B cell (primary cell): ENCODE results near the gene ACER1. TPM values are rescaled to one million over a fixed set of nuclear protein-coding genes. Genes with fewer than 3 reads are reported as not detected.

ENCODE experiments used
- ATAC-seq: fragments of 200-7000 bp; cut with Tn5 transposase; one replicate; pipeline ENCODE4 v1.10.0; 2021; ENCODE audit warnings: low read depth, mild to moderate bottlenecking, moderate number of reproducible peaks, moderate library complexity
- CTCF ChIA-PET: fragments of 350-600 bp; sonication (Branson Sonifier 250); formaldehyde crosslinking; loops from one replicate; lab custom pipeline; 2021; ENCODE audit warnings: antibody characterized with exemption, inconsistent platforms; lab: Charles Lee
- POLR2A ChIA-PET: fragments of 350-600 bp; sonication (Branson Sonifier 250); formaldehyde crosslinking; loops from one replicate; lab custom pipeline; 2021; ENCODE audit warnings: antibody characterized with exemption; lab: Charles Lee
- DNase-seq: peaks from one replicate; pipeline ENCODE4 v3.0.0; 2013
- H2AFZ ChIP-seq: 2 replicates; pipeline ENCODE4 v1.6.1; 2012; ENCODE audit warnings: mild to moderate bottlenecking, low read depth, low read length; ENCODE audit not compliant: insufficient read depth, poor library complexity, severe bottlenecking
- H3K27ac ChIP-seq, 2 donors: 1 replicate in 1 of 2; 2 replicates in 1 of 2; pipeline ENCODE4 v1.5.1; 2012 to 2013; ENCODE audit warnings: low read length in 2 of 2, mild to moderate bottlenecking in 2 of 2, moderate library complexity in 1 of 2
- H3K27me3 ChIP-seq, 4 experiments: fragments of 200-600 bp in 1 of 4; sonication (generic) in 1 of 4; replicated peaks in 1 of 4; 1 replicate in 2 of 4; 2 replicates in 2 of 4; pipeline versions ENCODE4 v1.6.1 to v1.7.0; 2013 to 2016; ENCODE audit warnings: low read length in 3 of 4, mild to moderate bottlenecking in 2 of 4, mixed read lengths in 1 of 4, moderate library complexity in 1 of 4; ENCODE audit not compliant: insufficient read depth in 4 of 4, control insufficient read depth in 3 of 4; ENCODE audit errors: control extremely low read depth in 1 of 4
- H3K36me3 ChIP-seq, 2 experiments: replicated peaks in 1 of 2; 1 replicate in 1 of 2; 2 replicates in 1 of 2; pipeline versions ENCODE4 v1.6.1 to v1.7.1; 2013; ENCODE audit warnings: low read length in 1 of 2; ENCODE audit not compliant: insufficient read depth in 2 of 2, control insufficient read depth in 1 of 2; ENCODE audit errors: control extremely low read depth in 1 of 2, extremely low read depth in 1 of 2
- H3K4me1 ChIP-seq, 2 donors: fragments of 200-600 bp in 1 of 2; sonication (generic) in 1 of 2; 1 replicate in 1 of 2; 2 replicates in 1 of 2; pipeline versions ENCODE4 v1.5.1 to v1.6.1; 2013 to 2017; ENCODE audit warnings: low read length in 2 of 2; ENCODE audit not compliant: control insufficient read depth in 2 of 2, insufficient read depth in 2 of 2
- H3K4me2 ChIP-seq: replicated peaks from 2 replicates; pipeline ENCODE3; 2012; ENCODE audit warnings: mild to moderate bottlenecking, low read depth, low read length; ENCODE audit not compliant: poor library complexity, severe bottlenecking
- H3K4me3 ChIP-seq, 5 experiments: fragments of 200-600 bp in 1 of 5; sonication (generic) in 1 of 5; 1 replicate in 3 of 5; 2 replicates in 2 of 5; pipeline versions ENCODE4 v1.5.1 to v1.7.0; 2011 to 2016; ENCODE audit warnings: low read length in 4 of 5, mild to moderate bottlenecking in 4 of 5, low read depth in 2 of 5, control low read depth in 1 of 5, moderate library complexity in 1 of 5; ENCODE audit not compliant: insufficient read depth in 1 of 5; ENCODE audit errors: control extremely low read depth in 1 of 5, extremely low read depth in 1 of 5
- H3K79me2 ChIP-seq: fragments of 200-600 bp; sonication (generic); one replicate; pipeline ENCODE4 v1.6.0; 2016; ENCODE audit warnings: low read length; ENCODE audit not compliant: control insufficient read depth, insufficient read depth
- H3K9ac ChIP-seq: fragments of 200-600 bp; sonication (generic); 2 replicates; pipeline ENCODE4 v1.6.1; 2017; ENCODE audit warnings: mild to moderate bottlenecking, low read length, moderate library complexity
- H3K9me3 ChIP-seq, 3 donors: one replicate each; pipeline versions ENCODE4 v1.6.1 to v1.7.1; 2013; ENCODE audit warnings: low read length in 2 of 3; ENCODE audit not compliant: control insufficient read depth in 2 of 3, insufficient read depth in 1 of 3; ENCODE audit errors: control extremely low read depth in 1 of 3
- H4K20me1 ChIP-seq: 2 replicates; pipeline ENCODE4 v1.6.0; 2012; ENCODE audit warnings: mild to moderate bottlenecking, low read length; ENCODE audit not compliant: insufficient read depth, control insufficient read depth, poor library complexity, severe bottlenecking
- H3K27ac Mint-ChIP-seq: one replicate; pipeline ENCODE4 v1.8.0; 2021; ENCODE audit warnings: mixed read lengths
- H3K27me3 Mint-ChIP-seq: one replicate; pipeline ENCODE4 v1.8.0; 2021; ENCODE audit warnings: mixed read lengths
- H3K4me1 Mint-ChIP-seq: one replicate; pipeline ENCODE4 v1.8.0; 2021; ENCODE audit warnings: mixed read lengths
- H3K4me3 Mint-ChIP-seq: one replicate; pipeline ENCODE4 v1.8.0; 2021; ENCODE audit warnings: mixed read lengths
- H3K9me3 Mint-ChIP-seq: one replicate; pipeline ENCODE4 v1.8.0; 2022; ENCODE audit warnings: mixed read lengths; ENCODE audit not compliant: insufficient read depth
- EZH2 ChIP-seq: IDR thresholded peaks from 2 replicates; pipeline ENCODE4 v1.6.1; 2012; ENCODE audit warnings: borderline replicate concordance, low read depth, mild to moderate bottlenecking, moderate library complexity, low read length; ENCODE audit not compliant: insufficient read depth, poor library complexity, severe bottlenecking
- WGBS: methylation state at CpG from one replicate; pipeline ENCODE4 v1.1.5; 2013; ENCODE audit warnings: missing lambda C conversion rate; ENCODE audit not compliant: insufficient coverage; 5-methylcytosine and 5-hydroxymethylcytosine counted together
- intact Hi-C: fragments of 100-400 bp; cut with micrococcal nuclease; formaldehyde crosslinking; loops from one replicate; pipeline ENCODE4 v1.10.0; 2022
- polyA plus RNA-seq: library from polyadenylated mRNA; depleted of rRNA; stranded (reverse); fragments of >200 nt; gene quantifications from 2 replicates; pipeline ENCODE4 v1.2.3, GENCODE V29; 2012
- total RNA-seq, 2 donors: library from RNA; stranded (reverse); fragments of 120-200 nt in 1 of 2; gene quantifications; 1 replicate in 1 of 2; 2 replicates in 1 of 2; pipeline versions ENCODE4 v1.2.3 to v1.2.4, GENCODE V29; 2013 to 2022
- TF ChIP-seq, protein P1 (sequence below): fragments of 200-600 bp; IDR thresholded peaks from one replicate; pipeline ENCODE4 v1.8.0; 2022; ENCODE audit warnings: antibody characterized with exemption, mild to moderate bottlenecking

Gene ACER1
- total and polyA plus RNA-seq, 2 donors (not counting 1 experiment from before 2014, with no cell fraction given) = not detected

DNA sequence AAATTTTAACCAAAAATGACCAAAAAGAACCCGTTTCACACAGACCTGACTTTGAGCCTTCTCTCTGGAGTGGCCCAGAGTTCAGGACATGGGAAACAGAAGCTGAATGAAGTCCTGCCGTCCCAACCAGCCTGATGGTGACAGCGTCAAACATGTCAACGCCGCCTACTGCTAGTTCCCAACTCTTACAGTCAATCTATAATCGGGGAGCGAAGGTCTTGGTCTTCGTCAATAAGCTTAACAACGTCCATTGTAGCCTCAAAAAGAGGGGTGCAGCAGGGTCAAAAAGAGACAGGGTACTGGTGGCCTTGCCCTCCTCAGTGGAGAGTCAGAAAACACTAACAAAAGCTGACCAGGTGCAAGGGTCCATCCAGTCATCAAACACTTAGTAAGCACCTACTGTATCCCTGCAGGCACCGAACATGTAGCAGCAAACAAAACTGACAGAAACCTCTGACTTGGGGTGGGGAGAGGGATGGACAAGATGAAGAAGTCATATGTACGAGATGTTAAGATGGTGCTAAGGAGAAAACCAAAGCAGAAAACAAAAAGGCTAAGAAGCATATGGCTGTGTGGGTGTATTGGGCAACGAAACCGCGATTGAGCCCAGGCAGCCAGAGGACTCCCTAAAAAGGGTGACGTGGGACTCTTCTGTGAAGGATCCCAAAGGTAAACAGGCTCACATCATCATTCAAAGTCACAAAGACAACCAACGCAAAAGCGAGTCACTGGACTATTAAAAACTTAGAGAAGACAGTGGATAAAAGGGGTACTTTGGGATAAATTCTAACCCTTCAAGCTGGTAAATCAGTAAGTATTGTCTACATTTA lies 65.6 kb downstream of the ACER1 start:
- ChIA-PET CTCF (interaction anchor here (0.5 kb wide), 1 partner anchor 25 kb away, joined by 3 read pairs; no protein-coding TSS in a partner anchor), POLR2A (no interaction called here)
- Mint-ChIP-seq H3K4me3 (no peak overlapping the region), H3K27ac (no peak overlapping the region), H3K9me3 (no peaks in the 10 kb centered on the region), H3K27me3 (no peaks in the 10 kb centered on the region), H3K4me1 (no peaks in the 10 kb centered on the region)
- WGBS = 92% methylated on average over 14 of the region's 17 CpGs
- Histone ChIP-seq H3K9me3 (no peaks in the 10 kb centered on the region), H2AFZ (no peak overlapping the region), H3K4me1 (no peaks in the 10 kb centered on the region), H3K79me2 (peaks cover 65% of the 10 kb centered on the region), H3K9ac (no peak overlapping the region), H3K36me3 (peaks cover 0 to 25% of the 10 kb centered on the region in 2 experiments), H3K27me3 (no peaks in the 10 kb centered on the region), H3K4me3 (no peak overlapping the region), H3K27ac (no peak overlapping the region), H3K4me2 (no peak overlapping the region), H4K20me1 (peaks cover 44% of the 10 kb centered on the region)
- intact Hi-C loops = no loop called here
- no peak for ATAC-seq
- DNase-seq = no peak
- TF ChIP-seq, protein P1, sequence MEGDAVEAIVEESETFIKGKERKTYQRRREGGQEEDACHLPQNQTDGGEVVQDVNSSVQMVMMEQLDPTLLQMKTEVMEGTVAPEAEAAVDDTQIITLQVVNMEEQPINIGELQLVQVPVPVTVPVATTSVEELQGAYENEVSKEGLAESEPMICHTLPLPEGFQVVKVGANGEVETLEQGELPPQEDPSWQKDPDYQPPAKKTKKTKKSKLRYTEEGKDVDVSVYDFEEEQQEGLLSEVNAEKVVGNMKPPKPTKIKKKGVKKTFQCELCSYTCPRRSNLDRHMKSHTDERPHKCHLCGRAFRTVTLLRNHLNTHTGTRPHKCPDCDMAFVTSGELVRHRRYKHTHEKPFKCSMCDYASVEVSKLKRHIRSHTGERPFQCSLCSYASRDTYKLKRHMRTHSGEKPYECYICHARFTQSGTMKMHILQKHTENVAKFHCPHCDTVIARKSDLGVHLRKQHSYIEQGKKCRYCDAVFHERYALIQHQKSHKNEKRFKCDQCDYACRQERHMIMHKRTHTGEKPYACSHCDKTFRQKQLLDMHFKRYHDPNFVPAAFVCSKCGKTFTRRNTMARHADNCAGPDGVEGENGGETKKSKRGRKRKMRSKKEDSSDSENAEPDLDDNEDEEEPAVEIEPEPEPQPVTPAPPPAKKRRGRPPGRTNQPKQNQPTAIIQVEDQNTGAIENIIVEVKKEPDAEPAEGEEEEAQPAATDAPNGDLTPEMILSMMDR = no peak
- TF ChIP-seq EZH2 = no peak

GRCh38 chr19:6264803-6265202 lies 68.6 kb downstream of the ACER1 start:
- CTCF ChIA-PET = interaction anchor here (1.2 kb wide), 1 partner anchor 46 kb away, joined by 4 read pairs; no protein-coding TSS in a partner anchor
- Mint-ChIP-seq H3K4me1 (no peaks in the 10 kb centered on the region), H3K27me3 (no peaks in the 10 kb centered on the region), H3K9me3 (no peaks in the 10 kb centered on the region), H3K27ac (no peak overlapping the region), H3K4me3 (no peak overlapping the region)
- POLR2A ChIA-PET = no interaction called here
- Histone ChIP-seq H3K4me1 (no peaks in the 10 kb centered on the region), H3K79me2 (peaks cover 58% of the 10 kb centered on the region), H2AFZ (no peak overlapping the region), H3K9me3 (no peaks in the 10 kb centered on the region), H3K27me3 (no peaks in the 10 kb centered on the region), H3K4me3 (no peak overlapping the region), H4K20me1 (peaks cover 40% of the 10 kb centered on the region), H3K4me2 (no peak overlapping the region), H3K27ac (no peak overlapping the region), H3K36me3 (peaks cover 0 to 46% of the 10 kb centered on the region in 2 experiments), H3K9ac (no peak overlapping the region)
- ATAC-seq = no peak
- WGBS = 100% methylated on average over 1 of the region's 4 CpGs
- DNase-seq = no peak
- no peak for TF ChIP-seq EZH2
- TF ChIP-seq, protein P1 = no peak
- intact Hi-C loops = no loop called here
